ENCODE measurements around the gene CDH22.

DNA sequence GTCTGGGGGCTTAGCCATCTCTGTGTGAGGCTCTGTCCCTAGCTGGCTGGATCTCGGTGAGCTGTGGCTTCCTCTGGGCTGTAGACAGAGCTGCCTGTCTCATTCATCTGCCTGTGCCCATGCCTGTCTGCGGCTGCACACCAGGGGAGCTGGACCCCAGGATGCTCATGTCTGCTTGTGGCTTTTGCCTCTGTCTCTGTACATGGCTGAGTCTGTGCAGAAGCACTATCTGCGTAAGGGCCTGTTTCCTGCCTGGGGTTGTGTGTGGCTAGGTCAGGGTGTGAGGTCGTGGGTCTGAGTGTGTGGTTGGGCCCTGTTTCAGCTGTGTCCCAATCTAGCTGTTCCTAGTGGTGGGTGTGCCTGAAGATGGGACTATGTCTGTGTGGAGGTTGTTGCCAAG is 68.2 kb downstream of the CDH22 start:
- TF ChIP-seq, protein P1, sequence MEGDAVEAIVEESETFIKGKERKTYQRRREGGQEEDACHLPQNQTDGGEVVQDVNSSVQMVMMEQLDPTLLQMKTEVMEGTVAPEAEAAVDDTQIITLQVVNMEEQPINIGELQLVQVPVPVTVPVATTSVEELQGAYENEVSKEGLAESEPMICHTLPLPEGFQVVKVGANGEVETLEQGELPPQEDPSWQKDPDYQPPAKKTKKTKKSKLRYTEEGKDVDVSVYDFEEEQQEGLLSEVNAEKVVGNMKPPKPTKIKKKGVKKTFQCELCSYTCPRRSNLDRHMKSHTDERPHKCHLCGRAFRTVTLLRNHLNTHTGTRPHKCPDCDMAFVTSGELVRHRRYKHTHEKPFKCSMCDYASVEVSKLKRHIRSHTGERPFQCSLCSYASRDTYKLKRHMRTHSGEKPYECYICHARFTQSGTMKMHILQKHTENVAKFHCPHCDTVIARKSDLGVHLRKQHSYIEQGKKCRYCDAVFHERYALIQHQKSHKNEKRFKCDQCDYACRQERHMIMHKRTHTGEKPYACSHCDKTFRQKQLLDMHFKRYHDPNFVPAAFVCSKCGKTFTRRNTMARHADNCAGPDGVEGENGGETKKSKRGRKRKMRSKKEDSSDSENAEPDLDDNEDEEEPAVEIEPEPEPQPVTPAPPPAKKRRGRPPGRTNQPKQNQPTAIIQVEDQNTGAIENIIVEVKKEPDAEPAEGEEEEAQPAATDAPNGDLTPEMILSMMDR (IDR thresholded peaks at IDR 0.05): no peak
- no peak for TF ChIP-seq POLR2AphosphoS5 (IDR thresholded peaks at IDR 0.05; ENCODE audit: insufficient read depth in 1 of 2, low read depth in 1 of 2)
